ENCODE data around the gene DDTL.

Gene DDTL

GRCh38 chr22:24009227-24010017 is 42.7 kb downstream of the DDTL start:
- TF ChIP-seq FOXM1 (IDR thresholded peaks at IDR 0.05; ENCODE audit: borderline replicate concordance) = no peak
- no peak for TF ChIP-seq ARNT (IDR thresholded peaks at IDR 0.05)
- no peak for TF ChIP-seq FOXA1 (IDR thresholded peaks at IDR 0.05)
- no peak for TF ChIP-seq FOXK2 (IDR thresholded peaks at IDR 0.05)
- TF ChIP-seq HDGF (IDR thresholded peaks at IDR 0.05; ENCODE audit: borderline replicate concordance) = no peak
- TF ChIP-seq ELF4 (IDR thresholded peaks at IDR 0.05) = no peak
- TF ChIP-seq ZNF384 (IDR thresholded peaks at IDR 0.05) = no peak
- no peak for TF ChIP-seq TARDBP (IDR thresholded peaks at IDR 0.05)
- no peak for TF ChIP-seq PKNOX1 (IDR thresholded peaks at IDR 0.05)
- no peak for TF ChIP-seq SUZ12 (IDR thresholded peaks at IDR 0.05)
- TF ChIP-seq SP1 (IDR thresholded peaks at IDR 0.05) = no peak
- TF ChIP-seq NFRKB (IDR thresholded peaks at IDR 0.05) = no peak
- no peak for TF ChIP-seq LEF1 (IDR thresholded peaks at IDR 0.05; ENCODE audit: borderline replicate concordance)
- TF ChIP-seq BHLHE40 (IDR thresholded peaks at IDR 0.05; ENCODE audit: borderline replicate concordance) = no peak
- TF ChIP-seq CTBP1 (IDR thresholded peaks at IDR 0.05; ENCODE audit: borderline replicate concordance) = no peak
- no peak for DNase-seq (ENCODE audit: extremely low spot score)
- CTCF ChIA-PET = no interaction called here
- POLR2A ChIA-PET = no interaction called here

GRCh38 chr22:24010018-24010391 is 43.3 kb downstream of the DDTL start:
- CTCF ChIA-PET = no interaction called here
- no peak for DNase-seq (ENCODE audit: extremely low spot score)
- no peak for TF ChIP-seq SUZ12 (IDR thresholded peaks at IDR 0.05)
- no peak for TF ChIP-seq ZNF384 (IDR thresholded peaks at IDR 0.05)
- no peak for TF ChIP-seq FOXM1 (IDR thresholded peaks at IDR 0.05; ENCODE audit: borderline replicate concordance)
- TF ChIP-seq CTBP1 (IDR thresholded peaks at IDR 0.05; ENCODE audit: borderline replicate concordance) = no peak
- no peak for TF ChIP-seq PKNOX1 (IDR thresholded peaks at IDR 0.05)
- TF ChIP-seq ELF4 (IDR thresholded peaks at IDR 0.05) = no peak
- POLR2A ChIA-PET = interaction anchor here (1.3 to 1.4 kb wide), 2 partner anchors 16 to 96 kb away, joined by 6 to 7 read pairs; no protein-coding TSS in a partner anchor

GRCh38 chr22:24011735-24012068 is 45.0 kb downstream of the DDTL start:
- ChIA-PET CTCF (no interaction called here), POLR2A (interaction anchor here (0.7 to 1.5 kb wide), 5 partner anchors 14 to 581 kb away, joined by 3 to 9 read pairs (median 4); partner anchors contain the start of genes LRRC75B and MIF)
- peak; percentile 35 for DNase-seq (ENCODE audit: extremely low spot score)
- TF ChIP-seq TARDBP (IDR thresholded peaks at IDR 0.05) = no peak
- TF ChIP-seq FOXK2 (IDR thresholded peaks at IDR 0.05) = no peak
- TF ChIP-seq LEF1 (IDR thresholded peaks at IDR 0.05; ENCODE audit: borderline replicate concordance) = no peak
- no peak for TF ChIP-seq ELF4 (IDR thresholded peaks at IDR 0.05)
- TF ChIP-seq FOXA1 (IDR thresholded peaks at IDR 0.05) = no peak
- TF ChIP-seq NFRKB (IDR thresholded peaks at IDR 0.05) = no peak
- TF ChIP-seq PKNOX1 (IDR thresholded peaks at IDR 0.05) = no peak
- TF ChIP-seq ARNT (IDR thresholded peaks at IDR 0.05) = no peak
- no peak for TF ChIP-seq HDGF (IDR thresholded peaks at IDR 0.05; ENCODE audit: borderline replicate concordance)
- no peak for TF ChIP-seq L3MBTL2 (conservative IDR thresholded peaks at IDR 0.05)
- no peak for TF ChIP-seq BHLHE40 (IDR thresholded peaks at IDR 0.05; ENCODE audit: borderline replicate concordance)
- TF ChIP-seq ZNF384 (IDR thresholded peaks at IDR 0.05) = no peak
- no peak for TF ChIP-seq FOXM1 (IDR thresholded peaks at IDR 0.05; ENCODE audit: borderline replicate concordance)
- no peak for TF ChIP-seq SP1 (IDR thresholded peaks at IDR 0.05)
- no peak for TF ChIP-seq SUZ12 (IDR thresholded peaks at IDR 0.05)
- TF ChIP-seq CTBP1 (IDR thresholded peaks at IDR 0.05; ENCODE audit: borderline replicate concordance) = no peak

- ChIA-PET CTCF (interaction anchor here (0.6 kb wide), 1 partner anchor 18 kb away, joined by 3 read pairs; no protein-coding TSS in a partner anchor), POLR2A (interaction anchor here (0.6 kb wide), 1 partner anchor 11 kb away, joined by 3 read pairs; no protein-coding TSS in a partner anchor)
- TF ChIP-seq L3MBTL2 (conservative IDR thresholded peaks at IDR 0.05) (no peak), LEF1 (IDR thresholded peaks at IDR 0.05; ENCODE audit: borderline replicate concordance) (no peak), ZNF384 (IDR thresholded peaks at IDR 0.05) (no peak), FOXK2 (IDR thresholded peaks at IDR 0.05) (no peak), BHLHE40 (IDR thresholded peaks at IDR 0.05; ENCODE audit: borderline replicate concordance) (no peak), TARDBP (IDR thresholded peaks at IDR 0.05) (no peak), HDGF (IDR thresholded peaks at IDR 0.05; ENCODE audit: borderline replicate concordance) (no peak), FOXM1 (IDR thresholded peaks at IDR 0.05; ENCODE audit: borderline replicate concordance) (no peak), ARNT (IDR thresholded peaks at IDR 0.05) (no peak), PKNOX1 (IDR thresholded peaks at IDR 0.05) (no peak), SUZ12 (IDR thresholded peaks at IDR 0.05) (no peak), SP1 (IDR thresholded peaks at IDR 0.05) (no peak), CTBP1 (IDR thresholded peaks at IDR 0.05; ENCODE audit: borderline replicate concordance) (no peak), FOXA1 (IDR thresholded peaks at IDR 0.05) (no peak), ELF4 (IDR thresholded peaks at IDR 0.05) (no peak), NFRKB (IDR thresholded peaks at IDR 0.05) (no peak)
- DNase-seq (ENCODE audit: extremely low spot score) = no peak
These were observed 49.5 kb downstream of the DDTL start for GRCh38 chr22:24016156-24016555.

- DNase-seq (ENCODE audit: extremely low spot score) = no peak
- TF ChIP-seq TARDBP (IDR thresholded peaks at IDR 0.05) = no peak
- TF ChIP-seq FOXA1 (IDR thresholded peaks at IDR 0.05) = no peak
- TF ChIP-seq SUZ12 (IDR thresholded peaks at IDR 0.05) = no peak
- TF ChIP-seq HDGF (IDR thresholded peaks at IDR 0.05; ENCODE audit: borderline replicate concordance) = no peak
- no peak for TF ChIP-seq ELF4 (IDR thresholded peaks at IDR 0.05)
- TF ChIP-seq SP1 (IDR thresholded peaks at IDR 0.05) = no peak
- TF ChIP-seq ARNT (IDR thresholded peaks at IDR 0.05) = no peak
- TF ChIP-seq L3MBTL2 (conservative IDR thresholded peaks at IDR 0.05) = no peak
- no peak for TF ChIP-seq FOXM1 (IDR thresholded peaks at IDR 0.05; ENCODE audit: borderline replicate concordance)
- TF ChIP-seq FOXK2 (IDR thresholded peaks at IDR 0.05) = no peak
- TF ChIP-seq PKNOX1 (IDR thresholded peaks at IDR 0.05) = no peak
- no peak for TF ChIP-seq ZNF384 (IDR thresholded peaks at IDR 0.05)
- no peak for TF ChIP-seq CTBP1 (IDR thresholded peaks at IDR 0.05; ENCODE audit: borderline replicate concordance)
- ChIA-PET CTCF (no interaction called here), POLR2A (no interaction called here)
These were observed 54.6 kb downstream of the DDTL start for GRCh38 chr22:24021304-24021703.
